Stimulated activated CD8-positive, alpha-beta memory T cell treated with anti-CD3 and anti-CD28 coated beads, Interleukin-15, amount 100 ng/mL, for 24 hours (primary cell): ENCODE measurements around the gene IRAK2.
"Not testable (repeated sequence)": the region's sequence is repeated elsewhere in the genome, so short reads cannot be mapped to it uniquely, and the experiment has no call there.

Source experiments
- DNase-seq: peaks from one replicate; pipeline ENCODE4 v3.0.0-alpha.2; 2020; ENCODE audit warnings: low read depth

IRAK2 gene

DNA sequence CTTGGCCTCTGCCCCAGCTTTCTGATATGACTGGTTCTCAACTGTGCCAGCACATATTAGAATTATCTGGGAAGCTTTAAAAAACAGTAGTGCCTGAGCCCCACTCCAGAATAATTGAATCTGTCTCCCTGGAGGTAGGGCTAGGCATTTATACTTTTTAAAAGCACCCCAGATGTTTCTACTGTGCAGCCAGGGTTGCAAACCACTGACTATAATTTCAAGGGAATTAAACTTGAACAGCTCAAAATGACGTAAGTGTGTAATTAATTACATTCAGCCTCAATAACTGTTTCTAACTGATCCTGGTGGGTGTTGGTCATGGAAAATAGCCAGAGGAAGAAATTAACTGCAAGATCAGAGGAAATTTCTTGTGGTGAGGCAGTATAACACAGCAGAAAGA, 4.4 kb upstream of the IRAK2 start:
- DNase-seq: no peak

GRCh38 chr3:10160925-10161324, 3.8 kb upstream of the IRAK2 start:
- DNase-seq: no peak

DNA sequence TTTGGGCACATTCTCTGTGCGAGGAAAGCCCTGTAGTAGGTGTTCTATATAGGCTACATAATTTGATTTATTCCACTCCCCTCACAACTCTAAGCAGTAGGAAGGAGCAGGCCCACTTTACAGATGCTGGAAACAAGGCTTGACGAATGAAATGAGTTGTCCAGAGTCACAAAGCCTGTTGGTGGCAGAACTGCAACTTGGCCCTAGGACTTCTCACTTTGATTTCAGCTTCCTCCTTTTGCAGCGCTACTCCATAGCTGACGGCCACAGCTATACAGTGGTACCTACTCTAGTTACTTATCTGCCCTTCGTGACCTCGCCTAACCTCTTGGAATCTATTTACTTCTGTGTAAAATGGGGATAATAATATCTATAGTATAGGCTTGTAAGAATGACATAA, 2.5 kb upstream of the IRAK2 start:
- DNase-seq: no peak

- not testable (repeated sequence) for DNase-seq
These were observed 546 bp upstream of the IRAK2 start for GRCh38 chr3:10164201-10164545.

GRCh38 chr3:10166213-10166604, 1.5 kb downstream of the IRAK2 start:
- no peak for DNase-seq

DNA sequence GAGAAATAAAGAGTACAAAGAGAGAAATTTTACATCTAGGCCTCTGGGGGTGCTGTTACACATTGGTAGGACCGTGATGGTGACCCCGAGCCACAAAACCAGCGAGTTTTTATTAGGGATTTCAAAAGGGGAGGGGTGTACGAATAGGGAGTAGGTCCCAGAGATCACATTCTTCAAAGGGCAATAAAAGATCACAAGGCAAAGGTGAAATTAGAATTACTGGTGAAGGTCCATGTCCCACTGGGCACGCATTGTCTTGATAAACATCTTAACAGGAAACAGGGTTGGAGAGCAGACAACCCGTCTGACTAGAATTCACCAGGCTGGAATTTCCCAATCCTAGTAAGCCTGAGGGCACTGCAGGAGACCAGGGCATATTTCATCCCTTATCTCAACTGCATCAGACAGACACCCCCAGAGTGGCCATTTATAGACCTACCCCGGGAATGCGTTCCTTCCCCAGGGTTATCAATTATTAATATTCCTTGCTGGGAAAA, 4.3 kb downstream of the IRAK2 start:
- no peak for DNase-seq

- no peak for DNase-seq
These were observed 6.3 kb downstream of the IRAK2 start for GRCh38 chr3:10170915-10171478.

GRCh38 chr3:10173095-10173925, 8.6 kb downstream of the IRAK2 start:
- no peak for DNase-seq

GRCh38 chr3:10173926-10174435, 9.3 kb downstream of the IRAK2 start:
- DNase-seq: no peak

DNA sequence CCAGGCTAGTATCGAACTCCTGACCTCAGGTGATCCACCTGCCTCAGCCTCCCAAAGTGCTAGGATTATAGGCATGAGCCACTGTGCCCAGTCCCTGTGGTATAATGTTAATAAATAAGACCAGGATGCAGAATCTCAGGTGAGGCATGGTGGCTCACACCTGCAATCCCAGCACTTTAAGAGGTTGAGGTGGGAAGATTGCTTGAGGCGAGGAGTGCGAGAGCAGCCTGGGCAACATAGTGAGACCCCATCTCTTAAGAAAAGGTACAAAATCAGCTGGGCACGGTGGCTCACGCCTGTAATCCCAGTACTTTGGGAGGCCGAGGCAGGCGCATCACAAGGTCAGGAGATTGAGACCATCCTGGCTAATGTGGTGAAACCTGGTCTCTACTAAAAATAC, 10.6 kb downstream of the IRAK2 start:
- DNase-seq: not testable (repeated sequence)

DNA sequence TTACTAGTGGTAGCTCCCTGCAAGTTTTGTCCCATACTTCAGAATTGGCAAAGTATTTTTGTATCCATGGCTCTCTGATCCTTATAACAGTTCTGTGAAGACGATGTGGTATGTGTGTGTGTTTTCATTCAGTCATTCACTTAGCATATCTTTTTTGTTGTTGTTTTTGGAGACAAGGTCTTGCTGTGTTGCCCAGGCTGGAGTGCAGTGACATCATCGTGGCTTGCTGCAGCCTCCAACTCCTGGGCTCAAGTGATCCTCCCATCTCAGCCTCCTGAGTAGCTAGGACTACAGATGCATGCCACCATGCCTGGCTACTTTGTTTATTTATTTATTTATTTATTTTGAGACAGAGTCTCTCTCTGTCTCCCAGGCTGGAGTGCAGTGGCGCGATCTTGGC, 11.4 kb downstream of the IRAK2 start:
- DNase-seq: not testable (repeated sequence)

DNA sequence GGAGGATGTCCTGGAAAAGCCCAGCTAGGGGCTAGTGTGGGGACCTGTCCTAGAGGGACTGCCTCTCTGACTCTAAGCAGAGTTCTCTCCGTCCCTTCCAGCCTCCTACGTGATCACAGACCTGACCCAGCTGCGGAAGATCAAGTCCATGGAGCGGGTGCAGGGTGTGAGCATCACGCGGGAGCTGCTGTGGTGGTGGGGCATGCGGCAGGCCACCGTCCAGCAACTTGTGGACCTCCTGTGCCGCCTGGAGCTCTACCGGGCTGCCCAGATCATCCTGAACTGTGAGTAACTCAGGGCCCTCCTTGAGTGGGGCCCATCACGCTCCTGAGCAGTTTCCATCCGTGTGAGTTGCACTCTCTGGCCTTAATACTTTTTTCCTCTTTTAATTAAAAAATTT, 13.0 kb downstream of the IRAK2 start:
- no peak for DNase-seq

DNA sequence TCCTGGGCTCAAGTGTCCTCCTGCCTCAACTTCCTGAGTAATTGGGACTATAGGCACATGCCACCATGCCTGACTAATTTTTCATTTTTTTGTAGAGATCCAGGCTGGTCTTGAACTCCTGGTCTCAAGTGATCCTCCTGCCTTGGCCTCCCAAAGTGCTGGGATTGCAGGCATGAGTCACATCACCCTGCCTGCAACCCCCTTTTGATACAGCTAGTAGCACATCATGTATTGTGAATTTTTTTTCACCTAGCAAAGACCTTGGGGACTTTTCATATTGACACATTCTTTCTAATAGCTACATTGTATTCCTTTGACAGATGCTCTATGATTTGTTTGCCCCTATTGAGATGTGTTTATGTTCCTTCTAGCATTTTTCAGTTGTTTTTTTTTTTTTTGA, 14.2 kb downstream of the IRAK2 start:
- no peak for DNase-seq

DNA sequence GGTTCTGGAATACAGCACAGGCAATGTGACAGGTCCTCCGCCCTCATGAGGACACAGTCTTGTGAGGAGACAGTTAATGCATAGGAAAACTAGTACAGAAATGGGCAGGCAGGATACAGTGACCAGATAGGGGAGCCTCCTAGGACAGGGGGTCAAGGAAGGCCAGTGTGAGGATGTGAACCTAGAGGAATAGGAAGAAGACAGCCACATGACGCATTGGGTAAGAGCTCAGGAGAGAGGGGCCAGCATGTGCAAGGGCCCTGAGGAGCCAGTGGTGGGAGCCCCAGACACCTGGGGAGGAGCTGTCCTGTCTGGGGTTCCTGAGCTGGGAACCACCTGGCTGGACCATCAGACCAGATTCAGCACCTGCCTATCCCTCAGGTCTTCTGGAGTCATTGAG, 15.6 kb downstream of the IRAK2 start:
- DNase-seq: no peak

DNA sequence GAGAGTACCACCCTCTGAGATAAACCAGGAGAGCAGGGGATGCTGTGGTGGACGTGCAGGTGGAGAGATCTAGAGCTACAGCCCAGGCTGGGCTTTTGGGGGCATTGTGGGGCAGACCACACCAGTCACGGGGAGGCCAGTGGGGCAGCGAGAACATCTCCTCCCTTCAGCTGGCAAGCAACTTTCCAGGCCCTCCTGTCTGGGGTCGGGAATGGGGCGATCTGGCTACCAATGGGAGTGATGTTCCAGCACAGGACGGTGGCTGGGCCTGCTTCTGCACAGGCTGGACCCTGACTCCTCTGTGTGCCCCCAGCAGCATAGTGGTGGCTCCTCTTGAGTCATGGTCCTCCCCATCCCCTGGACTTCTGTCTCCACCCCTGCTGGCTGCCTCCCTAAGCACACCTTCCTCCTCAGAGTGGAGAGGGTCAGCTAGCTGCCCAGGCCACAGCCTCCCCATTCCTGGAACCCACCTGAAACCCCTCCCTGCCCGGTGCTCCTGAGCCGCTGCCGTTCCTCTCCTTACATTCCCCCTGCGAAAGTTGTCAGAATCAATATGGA, 16.1 kb downstream of the IRAK2 start:
- DNase-seq: no peak

DNA sequence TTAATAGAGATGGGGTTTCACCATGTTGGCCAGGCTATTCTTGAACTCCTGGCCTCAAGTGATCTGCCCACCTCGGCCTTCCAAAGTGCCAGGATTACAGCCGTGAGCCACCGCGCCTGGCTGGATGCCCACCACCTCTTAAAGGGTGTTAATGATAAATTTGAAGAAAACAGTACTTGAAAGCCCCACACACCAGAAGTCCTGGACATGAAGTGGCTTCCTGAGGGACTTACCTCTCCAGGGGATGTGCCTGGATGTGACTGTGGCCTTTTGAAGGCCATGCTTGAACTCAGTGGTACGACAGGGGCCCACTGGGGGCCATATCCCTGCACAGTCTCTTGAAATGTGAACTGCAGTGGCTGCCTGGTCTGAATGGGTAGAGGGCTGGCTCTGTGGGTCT, 18.2 kb downstream of the IRAK2 start:
- DNase-seq: no peak

- no peak for DNase-seq
These were observed 19.5 kb downstream of the IRAK2 start for GRCh38 chr3:10184250-10184649.

- DNase-seq: no peak
These were observed 21.4 kb downstream of the IRAK2 start for GRCh38 chr3:10185804-10186762.

DNA sequence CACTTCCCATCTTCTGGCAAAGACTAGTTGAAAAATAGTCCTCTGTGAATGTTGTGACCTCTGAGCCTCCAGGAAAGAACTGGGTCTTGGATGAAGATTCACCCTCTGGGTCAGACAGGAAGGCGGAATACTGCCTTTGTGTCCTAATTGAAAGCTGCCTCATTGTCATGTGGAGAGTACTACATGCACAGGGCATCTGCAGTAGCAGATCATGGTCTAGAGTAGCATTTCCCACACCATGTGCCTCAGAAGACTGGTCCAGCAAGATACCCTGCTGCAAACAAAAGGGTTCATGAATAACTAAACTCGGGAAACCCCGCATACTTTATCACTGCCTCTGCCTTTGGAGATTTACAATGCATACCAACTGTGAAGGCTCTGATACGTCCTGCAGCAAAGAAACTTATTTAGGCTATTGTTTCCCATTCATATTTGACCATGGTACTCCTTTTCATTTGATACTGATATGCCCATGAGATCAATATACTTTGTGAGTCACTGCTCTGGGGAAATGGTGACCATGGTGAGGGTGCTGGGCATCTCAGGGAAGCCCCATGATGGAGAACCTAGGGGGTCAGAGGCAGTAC, 22.7 kb downstream of the IRAK2 start:
- no peak for DNase-seq

- DNase-seq: no peak
These were observed 23.2 kb downstream of the IRAK2 start for GRCh38 chr3:10187944-10188343.

- DNase-seq: no peak
These were observed 24.3 kb downstream of the IRAK2 start for GRCh38 chr3:10188804-10189556.
